IMR-90 (cell line): ENCODE measurements around the gene DCAF6. TPM values are rescaled to one million over a fixed set of nuclear protein-coding genes. Genes with fewer than 3 reads are reported as not detected.

Experiments
- ATAC-seq: fragments of 200-7000 bp; cut with Tn5 transposase; 2 replicates; pipeline ENCODE4 v1.9.1; 2020; ENCODE audit warnings: low read depth, mild to moderate bottlenecking, moderate library complexity
- BruUV-seq: library from RNA; stranded (reverse); fragments of 400-500 nt; replicated peaks from 2 replicates; lab custom pipeline; 2021; lab: Mats Ljungman, UMichigan
- CTCF ChIA-PET: fragments of 300-600 bp; formaldehyde crosslinking; extraction: SDS; loops from one replicate; lab custom pipeline; 2021; ENCODE audit warnings: antibody characterized with exemption; lab: Yijun Ruan, JAX
- POLR2A ChIA-PET: fragments of 300-600 bp; sonication (Branson Sonifier 250); formaldehyde crosslinking; loops from one replicate; lab custom pipeline; 2022; ENCODE audit warnings: antibody characterized with exemption; ENCODE audit not compliant: unreplicated experiment; lab: Charles Lee
- DNase-seq: peaks from one replicate; pipeline ENCODE4 v3.0.0; 2013
- H2AFZ ChIP-seq: replicated peaks from 2 replicates; pipeline ENCODE3; 2013; ENCODE audit warnings: low read length, mild to moderate bottlenecking; ENCODE audit not compliant: poor library complexity
- H2AK5ac ChIP-seq: 2 replicates; pipeline ENCODE4 v1.6.1; 2013; ENCODE audit warnings: low read depth, low read length, inconsistent platforms
- H2AK9ac ChIP-seq: replicated peaks from 2 replicates; pipeline ENCODE3; 2013; ENCODE audit warnings: mild to moderate bottlenecking, low read depth, low read length, moderate library complexity; ENCODE audit not compliant: poor library complexity
- H2BK120ac ChIP-seq: 2 replicates; pipeline ENCODE4 v1.6.1; 2013; ENCODE audit warnings: low read depth, low read length, inconsistent platforms
- H2BK15ac ChIP-seq: 3 replicates; pipeline ENCODE4 v1.6.1; 2013; ENCODE audit warnings: low read depth, low read length, inconsistent platforms
- H2BK20ac ChIP-seq: 2 replicates; pipeline ENCODE4 v1.6.1; 2013; ENCODE audit warnings: low read depth, mild to moderate bottlenecking, inconsistent platforms, low read length, moderate library complexity
- H2BK5ac ChIP-seq: 2 replicates; pipeline ENCODE4 v1.6.1; 2013; ENCODE audit warnings: mild to moderate bottlenecking, low read depth, low read length, inconsistent platforms; ENCODE audit not compliant: poor library complexity, severe bottlenecking
- H3K14ac ChIP-seq: replicated peaks from 2 replicates; pipeline ENCODE4 v1.6.1; 2013; ENCODE audit warnings: low read depth, low read length, inconsistent platforms
- H3K18ac ChIP-seq: 2 replicates; pipeline ENCODE4 v1.6.1; 2013; ENCODE audit warnings: low read depth, low read length, control low read depth
- H3K23ac ChIP-seq: 2 replicates; pipeline ENCODE4 v1.6.1; 2013; ENCODE audit warnings: low read depth, low read length, inconsistent platforms
- H3K27ac ChIP-seq: 2 replicates; pipeline ENCODE4 v1.5.1; 2013; ENCODE audit warnings: mild to moderate bottlenecking, control low read depth, low read length; ENCODE audit not compliant: insufficient read depth
- H3K27me3 ChIP-seq: 2 replicates; pipeline ENCODE4 v1.6.1; 2013; ENCODE audit warnings: low read length; ENCODE audit not compliant: control insufficient read depth, insufficient read depth
- H3K36me3 ChIP-seq: 2 replicates; pipeline ENCODE4 v1.6.1; 2013; ENCODE audit warnings: low read length, mixed read lengths; ENCODE audit not compliant: control insufficient read depth, insufficient read depth
- H3K4ac ChIP-seq: 2 replicates; pipeline ENCODE4 v1.6.1; 2013; ENCODE audit warnings: low read depth, low read length, inconsistent platforms
- H3K4me1 ChIP-seq: 2 replicates; pipeline ENCODE4 v1.6.1; 2013; ENCODE audit warnings: low read length, mixed read lengths; ENCODE audit not compliant: control insufficient read depth, insufficient read depth
- H3K4me2 ChIP-seq: 2 replicates; pipeline ENCODE4 v1.6.1; 2013; ENCODE audit warnings: low read depth, mild to moderate bottlenecking, control low read depth, low read length, moderate library complexity
- H3K4me3 ChIP-seq: 2 replicates; pipeline ENCODE4 v1.5.1; 2013; ENCODE audit warnings: low read depth, mild to moderate bottlenecking, control low read depth, low read length, moderate library complexity; ENCODE audit not compliant: insufficient read depth
- H3K56ac ChIP-seq: 2 replicates; pipeline ENCODE4 v1.6.1; 2013; ENCODE audit warnings: low read length, inconsistent platforms; ENCODE audit not compliant: insufficient read depth; ENCODE audit errors: extremely low read depth
- H3K79me1 ChIP-seq, 2 experiments: 2 replicates each; pipeline ENCODE4 v1.6.1; 2013; ENCODE audit warnings: low read length in 2 of 2, inconsistent platforms in 1 of 2, low read depth in 1 of 2
- H3K9ac ChIP-seq: 2 replicates; pipeline ENCODE4 v1.6.1; 2013; ENCODE audit warnings: low read depth, low read length, control low read depth
- H3K9me1 ChIP-seq: 2 replicates; pipeline ENCODE4 v1.6.1; 2013; ENCODE audit warnings: low read length, inconsistent platforms; ENCODE audit not compliant: insufficient read depth
- H3K9me3 ChIP-seq: 2 replicates; pipeline ENCODE4 v1.6.1; 2013; ENCODE audit warnings: low read length; ENCODE audit not compliant: control insufficient read depth, insufficient read depth
- H4K20me1 ChIP-seq: 2 replicates; pipeline ENCODE4 v1.6.1; 2013; ENCODE audit warnings: low read length, inconsistent platforms; ENCODE audit not compliant: insufficient read depth
- H4K5ac ChIP-seq: 2 replicates; pipeline ENCODE4 v1.6.1; 2013; ENCODE audit warnings: mild to moderate bottlenecking, low read depth, low read length, control low read depth
- H4K8ac ChIP-seq, 2 experiments: 2 replicates each; pipeline ENCODE4 v1.6.1; 2013; ENCODE audit warnings: low read depth in 2 of 2, low read length in 2 of 2, control low read depth in 1 of 2, inconsistent platforms in 1 of 2
- H4K91ac ChIP-seq: 2 replicates; pipeline ENCODE4 v1.6.1; 2013; ENCODE audit warnings: low read depth, low read length, inconsistent platforms; ENCODE audit not compliant: insufficient read depth
- CEBPB ChIP-seq: IDR thresholded peaks from 2 replicates; pipeline ENCODE4 v1.6.1; 2012; ENCODE audit warnings: low read depth, low read length, improper control_type of control experiment
- CHD1 ChIP-seq: IDR thresholded peaks from 2 replicates; pipeline ENCODE4 v1.6.1; 2012; ENCODE audit warnings: low read depth, low read length, improper control_type of control experiment
- MAFK ChIP-seq: IDR thresholded peaks from 2 replicates; pipeline ENCODE4 v1.6.1; 2012; ENCODE audit warnings: low read depth, low read length, improper control_type of control experiment
- MAZ ChIP-seq: IDR thresholded peaks from 2 replicates; pipeline ENCODE4 v1.6.1; 2012; ENCODE audit warnings: low read depth, mild to moderate bottlenecking, low read length, improper control_type of control experiment, moderate library complexity, borderline replicate concordance
- NFE2L2 ChIP-seq: fragments of 150-350 bp; IDR thresholded peaks from 2 replicates; pipeline ENCODE4 v1.6.1; 2016; ENCODE audit warnings: low read depth, mild to moderate bottlenecking, low read length
- POLR2A ChIP-seq: IDR thresholded peaks from 2 replicates; pipeline ENCODE4 v1.6.1; 2012; ENCODE audit warnings: mild to moderate bottlenecking, low read depth, low read length
- RAD21 ChIP-seq: IDR thresholded peaks from 2 replicates; pipeline ENCODE4 v1.6.1; 2012; ENCODE audit warnings: low read length, improper control_type of control experiment
- RCOR1 ChIP-seq: IDR thresholded peaks from 2 replicates; pipeline ENCODE4 v1.6.1; 2012; ENCODE audit warnings: mild to moderate bottlenecking, low read length, improper control_type of control experiment; ENCODE audit not compliant: insufficient replicate concordance
- RFX5 ChIP-seq: IDR thresholded peaks from 2 replicates; pipeline ENCODE4 v1.8.0; 2012; ENCODE audit warnings: low read depth, mild to moderate bottlenecking, low read length, moderate library complexity
- SMC3 ChIP-seq: fragments of 150-350 bp; IDR thresholded peaks from 2 replicates; pipeline ENCODE4 v1.6.1; 2016; ENCODE audit warnings: low read depth, mild to moderate bottlenecking, antibody characterized with exemption, low read length, moderate library complexity
- WGBS, 2 experiments: methylation state at CpG; one replicate each; pipeline versions ENCODE4 v1.1.5 to v1.1.7; 2013; ENCODE audit warnings: missing lambda C conversion rate in 2 of 2; ENCODE audit not compliant: insufficient read length in 1 of 2; ENCODE audit errors: extremely low coverage in 2 of 2; 5-methylcytosine and 5-hydroxymethylcytosine counted together
- dilution Hi-C: fragments of 300-500 bp; cut with HindIII; formaldehyde crosslinking; loops from one replicate; pipeline ENCODE4 v1.14.3; 2018; ENCODE audit warnings: low sequenced_read_pairs; ENCODE audit not compliant: unreplicated experiment
- in situ Hi-C: fragments of 300-500 bp; cut with MboI; formaldehyde crosslinking; loops from 3 replicates; pipeline ENCODE4 v1.14.3; 2019; ENCODE audit warnings: low sequenced_read_pairs, inconsistent platforms, mixed read lengths
- intact Hi-C: fragments of 100-400 bp; cut with micrococcal nuclease; formaldehyde crosslinking; loops from 2 replicates; pipeline ENCODE4 v1.10.0; 2022
- polyA plus RNA-seq, 3 experiments: library from polyadenylated mRNA; depleted of rRNA; stranded (reverse); fragments of >200 nt; gene quantifications; 2 replicates each; pipeline ENCODE4 v1.2.3, GENCODE V29; 2012; ENCODE audit warnings: low replicate concordance in 1 of 3
- total RNA-seq: library from RNA; depleted of rRNA; stranded (reverse); fragments of >200 nt; gene quantifications from 2 replicates; pipeline ENCODE4 v1.2.3, GENCODE V29; 2012
- TF ChIP-seq, protein P1 (sequence below): fragments of 150-350 bp; IDR thresholded peaks from 2 replicates; pipeline ENCODE4 v1.6.1; 2017; ENCODE audit warnings: mild to moderate bottlenecking, antibody characterized with exemption, low read length, low read depth
- TF ChIP-seq, protein P2 (sequence below): fragments of 150-350 bp; IDR thresholded peaks from 2 replicates; pipeline ENCODE4 v1.6.1; 2016; ENCODE audit warnings: low read depth, mild to moderate bottlenecking, low read length, moderate library complexity, borderline replicate concordance
- TF ChIP-seq, protein P3 (sequence below): conservative IDR thresholded peaks from 2 replicates; pipeline ENCODE4 v1.5.1; 2012; ENCODE audit warnings: mild to moderate bottlenecking, low read depth, low read length, improper control_type of control experiment

The DCAF6 gene
- total and polyA plus RNA-seq, 2 of the 4 experiments (the other 2 are of a cell fraction): 60.4 to 88.7 TPM

DNA sequence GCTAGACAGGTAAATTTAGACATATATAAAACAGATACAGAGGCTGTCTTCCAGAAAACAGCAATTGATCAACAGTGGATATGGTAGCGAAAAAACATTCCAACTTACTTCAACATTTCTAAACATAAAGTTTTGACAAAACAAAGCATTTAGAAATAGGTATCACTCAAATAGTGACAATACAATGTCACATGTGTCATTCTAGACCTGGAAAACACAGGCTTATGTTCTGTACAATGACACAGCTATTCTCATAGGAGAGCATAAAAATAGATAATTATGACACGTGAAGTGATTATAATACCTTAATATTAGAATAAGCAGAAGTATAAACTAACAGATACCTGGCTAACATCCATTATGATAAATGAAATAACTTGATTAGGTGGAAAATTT lies 8.0 kb upstream of the DCAF6 start:
- no peaks in the 10 kb centered on the region; the same call in 1 of the 2 replicates for H4K20me1 ChIP-seq
- no peak overlapping the region for H4K8ac ChIP-seq
- H2BK15ac ChIP-seq: no peak overlapping the region
- TF ChIP-seq SMC3 (no peak), RCOR1 (no peak), MAFK (no peak), RAD21 (no peak), MAZ (no peak), NFE2L2 (no peak), CHD1 (no peak), CEBPB (no peak), POLR2A (no peak), RFX5 (no peak)
- TF ChIP-seq, protein P1, sequence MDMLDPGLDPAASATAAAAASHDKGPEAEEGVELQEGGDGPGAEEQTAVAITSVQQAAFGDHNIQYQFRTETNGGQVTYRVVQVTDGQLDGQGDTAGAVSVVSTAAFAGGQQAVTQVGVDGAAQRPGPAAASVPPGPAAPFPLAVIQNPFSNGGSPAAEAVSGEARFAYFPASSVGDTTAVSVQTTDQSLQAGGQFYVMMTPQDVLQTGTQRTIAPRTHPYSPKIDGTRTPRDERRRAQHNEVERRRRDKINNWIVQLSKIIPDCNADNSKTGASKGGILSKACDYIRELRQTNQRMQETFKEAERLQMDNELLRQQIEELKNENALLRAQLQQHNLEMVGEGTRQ: no peak
- TF ChIP-seq, protein P2, sequence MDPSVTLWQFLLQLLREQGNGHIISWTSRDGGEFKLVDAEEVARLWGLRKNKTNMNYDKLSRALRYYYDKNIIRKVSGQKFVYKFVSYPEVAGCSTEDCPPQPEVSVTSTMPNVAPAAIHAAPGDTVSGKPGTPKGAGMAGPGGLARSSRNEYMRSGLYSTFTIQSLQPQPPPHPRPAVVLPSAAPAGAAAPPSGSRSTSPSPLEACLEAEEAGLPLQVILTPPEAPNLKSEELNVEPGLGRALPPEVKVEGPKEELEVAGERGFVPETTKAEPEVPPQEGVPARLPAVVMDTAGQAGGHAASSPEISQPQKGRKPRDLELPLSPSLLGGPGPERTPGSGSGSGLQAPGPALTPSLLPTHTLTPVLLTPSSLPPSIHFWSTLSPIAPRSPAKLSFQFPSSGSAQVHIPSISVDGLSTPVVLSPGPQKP: no peak
- TF ChIP-seq, protein P3, sequence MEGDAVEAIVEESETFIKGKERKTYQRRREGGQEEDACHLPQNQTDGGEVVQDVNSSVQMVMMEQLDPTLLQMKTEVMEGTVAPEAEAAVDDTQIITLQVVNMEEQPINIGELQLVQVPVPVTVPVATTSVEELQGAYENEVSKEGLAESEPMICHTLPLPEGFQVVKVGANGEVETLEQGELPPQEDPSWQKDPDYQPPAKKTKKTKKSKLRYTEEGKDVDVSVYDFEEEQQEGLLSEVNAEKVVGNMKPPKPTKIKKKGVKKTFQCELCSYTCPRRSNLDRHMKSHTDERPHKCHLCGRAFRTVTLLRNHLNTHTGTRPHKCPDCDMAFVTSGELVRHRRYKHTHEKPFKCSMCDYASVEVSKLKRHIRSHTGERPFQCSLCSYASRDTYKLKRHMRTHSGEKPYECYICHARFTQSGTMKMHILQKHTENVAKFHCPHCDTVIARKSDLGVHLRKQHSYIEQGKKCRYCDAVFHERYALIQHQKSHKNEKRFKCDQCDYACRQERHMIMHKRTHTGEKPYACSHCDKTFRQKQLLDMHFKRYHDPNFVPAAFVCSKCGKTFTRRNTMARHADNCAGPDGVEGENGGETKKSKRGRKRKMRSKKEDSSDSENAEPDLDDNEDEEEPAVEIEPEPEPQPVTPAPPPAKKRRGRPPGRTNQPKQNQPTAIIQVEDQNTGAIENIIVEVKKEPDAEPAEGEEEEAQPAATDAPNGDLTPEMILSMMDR: no peak
- H4K5ac ChIP-seq: no peak overlapping the region
- no peak overlapping the region for H2BK5ac ChIP-seq
- ChIA-PET POLR2A (no interaction called here), CTCF (no interaction called here)
- H3K14ac ChIP-seq: no peak overlapping the region
- H3K27ac ChIP-seq: no peak overlapping the region
- no peak overlapping the region for H3K4ac ChIP-seq
- no peak overlapping the region for H3K18ac ChIP-seq
- no peak overlapping the region for H3K4me2 ChIP-seq
- H2AK5ac ChIP-seq: no peak overlapping the region
- no peaks in the 10 kb centered on the region for H3K9me3 ChIP-seq
- no peak overlapping the region for H2BK20ac ChIP-seq
- H3K9ac ChIP-seq: no peak overlapping the region
- H3K27me3 ChIP-seq: no peaks in the 10 kb centered on the region
- WGBS, 2 experiments: no CpG with 5 or more reads among the region's 2 CpGs
- in situ Hi-C loops: no loop called here
- intact Hi-C loops: no loop called here
- H4K91ac ChIP-seq: no peak overlapping the region
- no peak overlapping the region for H2AK9ac ChIP-seq
- peaks cover 8 to 36% of the 10 kb centered on the region in 2 experiments; a peak in 2 of 4 replicates for H3K79me1 ChIP-seq
- H2BK120ac ChIP-seq: no peak overlapping the region
- H3K9me1 ChIP-seq: no peaks in the 10 kb centered on the region
- BruUV-seq: no TSS peak
- no peak for ATAC-seq
- no peak for DNase-seq
- H3K4me3 ChIP-seq: no peak overlapping the region
- dilution Hi-C loops: no loop called here
- H3K56ac ChIP-seq: no peak overlapping the region
- H3K4me1 ChIP-seq: no peaks in the 10 kb centered on the region
- no peak overlapping the region for H2AFZ ChIP-seq
- no peaks in the 10 kb centered on the region; the same call in 1 of the 2 replicates for H3K36me3 ChIP-seq
- H3K23ac ChIP-seq: no peak overlapping the region
